LoVo (cell line): ENCODE measurements around the gene MAST2.
"Not testable (repeated sequence)": the region's sequence is repeated elsewhere in the genome, so short reads cannot be mapped to it uniquely, and the experiment has no call there.

ENCODE experiments used
- DNase-seq: peaks from one replicate; pipeline ENCODE4 v3.0.0-alpha.2; 2016; ENCODE audit warnings: low spot score

The MAST2 gene

DNA sequence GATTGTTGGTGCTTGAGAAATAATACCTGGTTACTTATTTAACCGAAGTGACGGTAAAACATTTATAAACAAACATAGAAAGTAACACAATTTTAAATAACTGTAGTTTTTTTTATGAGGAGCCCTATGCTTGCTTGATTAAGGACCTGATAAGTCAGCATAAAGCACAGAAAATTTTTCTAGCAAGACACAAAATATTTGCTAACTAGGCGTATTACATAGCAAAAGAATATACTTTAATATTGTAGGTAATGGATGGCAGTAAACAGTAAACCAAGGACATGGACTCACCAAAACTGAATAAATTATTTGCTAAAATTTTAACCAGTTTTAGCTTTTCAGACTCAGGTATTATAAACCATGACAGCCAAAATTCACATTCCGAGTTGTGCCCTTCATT is 90.9 kb downstream of the MAST2 start:
- DNase-seq = no peak

GRCh38 chr1:45894921-45895320 is 91.5 kb downstream of the MAST2 start:
- DNase-seq = no peak

DNA sequence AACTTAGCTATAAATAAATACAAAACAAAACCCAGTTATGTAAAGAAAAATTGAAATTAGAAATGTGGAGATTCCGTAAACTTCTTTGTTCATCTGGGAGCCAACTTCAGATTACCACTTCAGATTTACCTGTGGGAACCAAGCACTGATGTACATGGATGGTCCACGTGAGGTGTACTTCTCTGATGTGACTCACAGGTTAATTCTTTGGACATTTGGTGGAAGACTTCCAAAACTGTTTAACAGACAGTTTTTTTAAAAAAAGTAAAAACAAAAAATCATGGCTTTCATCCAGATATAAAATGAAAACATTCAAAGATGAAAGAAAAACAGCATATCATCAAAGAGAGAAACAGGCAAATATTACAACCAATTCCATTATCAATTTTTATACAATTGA is 92.0 kb downstream of the MAST2 start:
- DNase-seq = no peak

- DNase-seq = no peak
These were observed 103.5 kb downstream of the MAST2 start for GRCh38 chr1:45906883-45907282.

DNA sequence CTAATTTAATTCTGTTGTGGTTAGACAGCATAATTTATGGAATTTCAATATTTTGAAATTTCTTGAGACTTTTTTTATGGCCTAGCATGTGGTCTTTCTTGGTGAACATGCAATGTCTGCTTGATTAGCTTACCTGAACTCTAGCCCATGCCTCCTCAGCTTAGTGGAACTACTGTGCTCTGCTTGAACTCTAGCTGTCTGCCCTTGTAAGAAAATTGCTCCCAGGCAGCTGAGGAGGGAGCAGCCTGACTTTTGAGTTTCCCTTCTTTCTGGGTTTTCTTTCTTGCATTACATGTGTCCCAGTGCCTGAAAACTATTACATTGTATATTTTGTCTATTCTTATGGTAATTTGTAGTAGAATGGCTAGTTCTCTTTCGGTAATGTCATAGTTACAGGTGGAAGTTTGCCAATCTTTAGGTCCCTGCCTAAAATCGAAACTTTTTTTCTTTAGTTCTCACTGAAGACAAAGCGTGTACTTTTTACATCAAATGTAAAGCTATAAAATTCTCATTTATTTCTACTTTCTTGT is 105.3 kb downstream of the MAST2 start:
- DNase-seq = no peak

DNA sequence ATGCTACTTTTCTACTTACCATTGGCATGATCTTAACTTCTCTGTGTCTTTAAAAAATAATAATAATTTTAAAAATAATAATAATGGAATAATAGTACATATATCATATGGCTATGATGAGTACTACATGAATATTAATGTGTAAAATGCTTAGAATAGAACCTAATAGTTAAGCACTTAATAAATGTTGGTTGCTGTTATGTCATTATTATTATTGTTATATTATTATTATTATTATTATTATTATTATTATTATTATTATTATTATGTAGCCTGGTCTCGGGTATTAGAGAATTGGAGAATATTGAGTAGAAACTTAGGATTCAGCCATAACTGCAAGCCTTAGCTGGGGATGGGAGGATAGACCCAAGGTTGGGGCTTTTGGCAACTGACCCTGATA is 108.2 kb downstream of the MAST2 start:
- no peak for DNase-seq

- DNase-seq = no peak
These were observed 109.8 kb downstream of the MAST2 start for GRCh38 chr1:45913183-45913683.

GRCh38 chr1:45913731-45914501 is 110.5 kb downstream of the MAST2 start:
- DNase-seq = no peak

DNA sequence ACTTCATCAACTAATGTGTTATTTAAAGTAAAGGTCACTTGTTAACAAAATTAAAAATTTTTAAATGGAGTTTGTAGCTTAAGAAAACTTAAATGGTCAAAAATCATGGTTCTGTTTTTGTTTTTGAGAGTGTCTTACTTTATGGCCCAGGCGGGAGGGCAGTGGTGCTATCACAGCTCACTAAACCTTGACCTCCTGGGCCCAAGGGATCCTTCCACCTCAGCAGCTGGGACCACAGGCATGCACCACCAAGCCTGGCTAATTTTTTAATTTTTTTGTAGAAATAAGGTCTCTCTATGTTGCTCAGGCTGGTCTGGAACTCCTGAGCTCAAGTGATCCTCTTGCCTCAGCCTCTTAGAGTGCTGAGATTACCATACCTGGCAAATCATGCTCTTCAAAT is 111.4 kb downstream of the MAST2 start:
- DNase-seq = no peak

DNA sequence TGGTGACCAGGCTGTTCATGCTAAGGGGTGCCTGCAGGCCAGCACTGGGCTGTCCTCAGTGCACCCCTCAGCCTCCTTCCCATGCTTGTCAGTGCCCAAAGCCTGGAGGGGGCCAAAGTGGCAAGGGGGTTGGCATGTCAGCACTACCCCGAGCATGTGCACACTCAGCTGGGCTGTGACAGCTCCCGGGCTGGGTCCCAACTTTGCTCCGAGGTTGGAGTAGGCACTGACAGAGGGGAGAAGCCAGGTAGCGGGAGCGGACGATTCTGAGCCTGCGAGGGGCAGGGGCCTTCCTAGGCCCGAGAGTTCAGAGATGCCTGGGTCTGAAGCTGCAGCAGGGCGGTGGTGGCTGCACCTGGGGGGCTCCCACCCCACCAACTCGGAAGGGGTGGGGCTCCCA is 119.0 kb downstream of the MAST2 start:
- DNase-seq = no peak

- no peak for DNase-seq
These were observed 119.4 kb downstream of the MAST2 start for GRCh38 chr1:45922813-45923212.

GRCh38 chr1:45923343-45923742 is 119.9 kb downstream of the MAST2 start:
- DNase-seq = no peak

DNA sequence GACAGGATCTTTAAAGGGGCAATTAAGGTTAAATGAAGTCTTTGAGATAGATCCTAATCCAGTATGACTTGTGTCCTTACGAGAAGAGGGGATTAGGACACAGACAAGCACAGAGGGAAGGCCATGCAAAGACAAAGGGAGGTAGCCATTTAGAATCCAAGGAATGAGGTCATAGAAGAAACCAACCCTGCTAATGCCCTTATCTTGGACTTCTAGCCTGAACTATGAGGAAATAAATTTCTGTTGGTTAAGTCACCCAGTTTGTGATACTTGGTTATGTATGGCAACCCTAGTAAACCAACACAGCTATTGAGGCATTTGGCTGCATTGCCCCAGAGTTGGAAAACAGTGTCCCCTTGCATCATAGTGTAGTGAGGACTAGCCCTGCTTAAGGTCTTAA is 121.3 kb downstream of the MAST2 start:
- peak; percentile 43 for DNase-seq

DNA sequence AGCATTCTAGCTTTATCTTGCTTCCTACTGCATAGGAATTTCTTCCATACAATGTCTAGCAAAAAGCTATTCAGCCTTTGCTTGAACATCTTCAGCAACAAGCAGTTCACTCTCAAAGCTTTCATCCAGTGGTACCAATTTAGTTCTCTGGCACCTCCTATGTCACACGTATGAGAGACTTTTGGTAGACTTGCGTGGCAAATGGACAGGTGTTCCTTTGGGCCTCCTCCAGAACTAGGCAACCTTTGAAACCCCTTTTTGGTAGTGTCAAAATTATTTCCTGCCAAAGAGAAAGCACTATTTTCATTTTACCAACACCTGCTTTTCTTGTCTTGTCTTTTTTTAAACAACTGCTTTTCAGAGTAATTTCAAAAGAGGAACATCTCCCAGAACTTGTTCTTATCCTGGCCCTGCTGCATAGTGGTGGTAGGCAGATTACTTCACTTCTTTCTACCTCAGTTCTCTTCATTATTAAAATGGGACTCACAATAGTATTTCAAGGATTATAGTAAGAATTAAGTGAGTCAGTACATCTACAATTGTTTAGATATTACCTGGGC is 122.4 kb downstream of the MAST2 start:
- no peak for DNase-seq

DNA sequence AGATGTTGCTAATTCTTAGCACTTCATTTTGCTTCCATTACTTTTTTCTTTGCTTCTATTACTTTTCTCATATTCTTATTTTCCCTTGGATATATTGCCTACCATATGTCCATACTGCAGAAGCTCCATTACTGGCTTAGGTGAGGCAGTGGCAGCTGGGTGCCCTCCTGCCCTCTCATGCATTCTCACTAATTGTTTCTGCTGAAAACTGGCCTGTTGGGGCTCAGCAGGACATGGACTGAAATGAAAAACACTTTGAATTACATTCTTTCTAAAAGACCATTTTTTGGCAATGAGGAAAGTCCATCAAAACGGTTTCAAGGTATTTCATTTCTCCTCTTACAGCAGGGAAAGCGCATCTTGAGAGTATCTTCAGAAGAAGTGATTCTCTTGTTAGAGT is 122.9 kb downstream of the MAST2 start:
- DNase-seq = no peak

DNA sequence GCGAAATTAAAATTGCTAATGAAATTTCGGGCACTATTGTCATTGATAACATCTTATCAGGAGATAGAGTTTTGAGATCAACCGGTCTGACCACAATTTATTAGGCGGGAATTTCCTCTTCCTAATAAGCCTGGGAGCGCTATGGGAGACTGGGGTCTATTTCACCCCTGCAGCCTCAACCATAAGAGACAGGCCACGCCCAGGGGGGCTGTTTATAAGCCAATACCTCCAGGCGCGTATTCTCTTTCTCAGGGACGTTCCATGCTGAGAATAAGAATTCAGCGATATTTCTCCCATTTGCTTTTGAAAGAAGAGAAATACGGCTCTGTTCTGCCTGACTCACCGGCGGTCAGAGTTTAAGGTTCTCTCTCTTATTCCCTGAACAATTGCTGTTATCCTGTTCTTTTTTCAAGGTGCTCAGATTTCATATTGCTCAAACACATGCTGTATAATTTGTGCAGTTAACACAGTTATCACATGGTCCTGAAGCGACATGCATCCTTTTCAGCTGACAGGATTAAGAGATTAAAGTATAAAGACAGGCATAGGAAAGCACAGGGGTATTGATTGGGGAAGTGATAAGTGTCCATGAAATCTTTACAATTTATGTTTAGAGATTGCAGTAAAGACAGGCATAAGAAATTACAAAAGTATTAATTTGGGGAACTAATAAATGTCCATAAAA is 124.0 kb downstream of the MAST2 start:
- not testable (repeated sequence) for DNase-seq

GRCh38 chr1:45928486-45929205 is 125.2 kb downstream of the MAST2 start:
- DNase-seq = no peak

GRCh38 chr1:45929257-45929687 is 125.9 kb downstream of the MAST2 start:
- DNase-seq = peak; percentile 65

GRCh38 chr1:45930258-45931150 is 127.1 kb downstream of the MAST2 start:
- DNase-seq = no peak

- DNase-seq = not testable (repeated sequence)
These were observed 128.8 kb downstream of the MAST2 start for GRCh38 chr1:45932205-45932604.

GRCh38 chr1:45934947-45935346 is 131.5 kb downstream of the MAST2 start:
- no peak for DNase-seq
